Smooth muscle cell (in vitro differentiated cells): Measurements from ENCODE around the gene C6orf89. TPM values are rescaled to one million over a fixed set of nuclear protein-coding genes. Genes with fewer than 3 reads are reported as not detected.

Experiments used
- DNase-seq: peaks from one replicate; lab custom pipeline; 2025; ENCODE audit not compliant: unreplicated experiment; lab: John Stamatoyannopoulos, UW
- H2AFZ ChIP-seq: fragments of 200-600 bp; sonication (generic); 2 replicates; pipeline ENCODE4 v1.6.0; 2016; ENCODE audit warnings: antibody characterized with exemption, low read depth, mild to moderate bottlenecking
- H3F3A ChIP-seq: fragments of 200-600 bp; sonication (generic); 2 replicates; pipeline ENCODE4 v1.6.0; 2017; ENCODE audit warnings: antibody characterized with exemption, low read depth
- H3K27ac ChIP-seq: fragments of 200-600 bp; sonication (generic); 2 replicates; pipeline ENCODE4 v1.5.1; 2016; ENCODE audit warnings: low read depth, mild to moderate bottlenecking
- H3K27me3 ChIP-seq: fragments of 200-600 bp; sonication (generic); 2 replicates; pipeline ENCODE4 v1.6.1; 2016; ENCODE audit warnings: low read depth, mild to moderate bottlenecking
- H3K36me3 ChIP-seq: fragments of 200-600 bp; sonication (generic); 2 replicates; pipeline ENCODE4 v1.5.1; 2016; ENCODE audit warnings: low read depth
- H3K4me1 ChIP-seq: fragments of 200-600 bp; sonication (generic); 2 replicates; pipeline ENCODE4 v1.5.1; 2016; ENCODE audit warnings: low read depth
- H3K4me2 ChIP-seq: fragments of 200-600 bp; sonication (generic); 2 replicates; pipeline ENCODE4 v1.6.0; 2016; ENCODE audit warnings: mild to moderate bottlenecking
- H3K4me3 ChIP-seq: fragments of 200-600 bp; sonication (generic); 2 replicates; pipeline ENCODE4 v1.5.1; 2016; ENCODE audit warnings: mild to moderate bottlenecking
- H3K79me2 ChIP-seq: fragments of 200-600 bp; sonication (generic); 2 replicates; pipeline ENCODE4 v1.6.0; 2016; ENCODE audit warnings: low read depth, mild to moderate bottlenecking
- H3K9ac ChIP-seq: fragments of 200-600 bp; sonication (generic); 2 replicates; pipeline ENCODE4 v1.6.0; 2016; ENCODE audit warnings: low read depth
- H3K9me3 ChIP-seq: fragments of 200-600 bp; sonication (generic); replicated peaks from 2 replicates; pipeline ENCODE4 v1.5.1; 2016; ENCODE audit warnings: low read depth
- H4K20me1 ChIP-seq: fragments of 200-600 bp; sonication (generic); 2 replicates; pipeline ENCODE4 v1.6.0; 2016; ENCODE audit warnings: low read depth
- WGBS: methylation state at CpG from one replicate; pipeline ENCODE4 v1.1.7; 2016; ENCODE audit warnings: low lambda C conversion rate; 5-methylcytosine and 5-hydroxymethylcytosine counted together
- polyA plus RNA-seq: library from polyadenylated mRNA; unstranded; fragments of >200 nt; fragmentation: Nextera tagmentation; extraction: Ambion mirVana; gene quantifications from 2 replicates; pipeline ENCODE4 v1.2.1, GENCODE V29; 2016
- total RNA-seq: library from RNA; depleted of rRNA; stranded (reverse); fragments of >200 nt; gene quantifications from 2 replicates; pipeline ENCODE4 v1.2.3, GENCODE V29; 2014
- TF ChIP-seq, protein P1 (sequence below): fragments of 200-600 bp; sonication (generic); IDR thresholded peaks from 2 replicates; pipeline ENCODE4 v1.5.1; 2017; ENCODE audit warnings: borderline replicate concordance, mild to moderate bottlenecking, antibody characterized with exemption; ENCODE audit not compliant: insufficient read depth, poor library complexity, severe bottlenecking

Gene C6orf89
- total and polyA plus RNA-seq, 2 experiments from 2014 or later = 44.6 to 45.7 TPM

DNA sequence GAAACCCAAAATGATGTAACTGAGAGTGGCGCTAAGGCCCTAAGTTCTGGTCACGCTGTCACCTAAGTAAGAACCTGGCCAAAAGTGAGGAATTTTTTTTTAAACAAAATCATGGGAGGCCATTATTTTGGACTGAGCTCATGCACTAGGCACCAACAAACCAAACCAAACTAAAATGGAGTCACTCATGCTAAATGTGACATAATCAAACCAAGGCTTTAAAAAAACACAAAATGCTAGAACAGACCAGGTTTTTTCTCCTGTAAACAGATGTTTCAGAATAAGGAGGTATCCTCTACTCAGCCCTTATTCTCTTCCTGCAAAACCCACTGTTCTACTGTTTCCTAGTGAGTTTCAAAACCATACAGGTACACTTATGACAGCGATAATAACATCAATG lies 1.1 kb upstream of the C6orf89 start:
- peaks cover 27% of the 10 kb centered on the region for H3K79me2 ChIP-seq
- H3K27ac ChIP-seq = peak overlapping the region; percentile 74
- no peaks in the 10 kb centered on the region for H3F3A ChIP-seq
- no peak overlapping the region for H3K9ac ChIP-seq
- H3K27me3 ChIP-seq = no peaks in the 10 kb centered on the region
- no peak overlapping the region for H2AFZ ChIP-seq
- peaks cover 8% of the 10 kb centered on the region for H3K4me1 ChIP-seq
- no peaks in the 10 kb centered on the region for H3K9me3 ChIP-seq
- TF ChIP-seq, protein P1, sequence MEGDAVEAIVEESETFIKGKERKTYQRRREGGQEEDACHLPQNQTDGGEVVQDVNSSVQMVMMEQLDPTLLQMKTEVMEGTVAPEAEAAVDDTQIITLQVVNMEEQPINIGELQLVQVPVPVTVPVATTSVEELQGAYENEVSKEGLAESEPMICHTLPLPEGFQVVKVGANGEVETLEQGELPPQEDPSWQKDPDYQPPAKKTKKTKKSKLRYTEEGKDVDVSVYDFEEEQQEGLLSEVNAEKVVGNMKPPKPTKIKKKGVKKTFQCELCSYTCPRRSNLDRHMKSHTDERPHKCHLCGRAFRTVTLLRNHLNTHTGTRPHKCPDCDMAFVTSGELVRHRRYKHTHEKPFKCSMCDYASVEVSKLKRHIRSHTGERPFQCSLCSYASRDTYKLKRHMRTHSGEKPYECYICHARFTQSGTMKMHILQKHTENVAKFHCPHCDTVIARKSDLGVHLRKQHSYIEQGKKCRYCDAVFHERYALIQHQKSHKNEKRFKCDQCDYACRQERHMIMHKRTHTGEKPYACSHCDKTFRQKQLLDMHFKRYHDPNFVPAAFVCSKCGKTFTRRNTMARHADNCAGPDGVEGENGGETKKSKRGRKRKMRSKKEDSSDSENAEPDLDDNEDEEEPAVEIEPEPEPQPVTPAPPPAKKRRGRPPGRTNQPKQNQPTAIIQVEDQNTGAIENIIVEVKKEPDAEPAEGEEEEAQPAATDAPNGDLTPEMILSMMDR = no peak
- no peaks in the 10 kb centered on the region for H3K36me3 ChIP-seq
- no peak overlapping the region for H3K4me2 ChIP-seq
- no peak overlapping the region for H3K4me3 ChIP-seq
- DNase-seq = no peak
- 97% methylated on average over 3 of the region's 3 CpGs for WGBS
- H4K20me1 ChIP-seq = no peaks in the 10 kb centered on the region

DNA sequence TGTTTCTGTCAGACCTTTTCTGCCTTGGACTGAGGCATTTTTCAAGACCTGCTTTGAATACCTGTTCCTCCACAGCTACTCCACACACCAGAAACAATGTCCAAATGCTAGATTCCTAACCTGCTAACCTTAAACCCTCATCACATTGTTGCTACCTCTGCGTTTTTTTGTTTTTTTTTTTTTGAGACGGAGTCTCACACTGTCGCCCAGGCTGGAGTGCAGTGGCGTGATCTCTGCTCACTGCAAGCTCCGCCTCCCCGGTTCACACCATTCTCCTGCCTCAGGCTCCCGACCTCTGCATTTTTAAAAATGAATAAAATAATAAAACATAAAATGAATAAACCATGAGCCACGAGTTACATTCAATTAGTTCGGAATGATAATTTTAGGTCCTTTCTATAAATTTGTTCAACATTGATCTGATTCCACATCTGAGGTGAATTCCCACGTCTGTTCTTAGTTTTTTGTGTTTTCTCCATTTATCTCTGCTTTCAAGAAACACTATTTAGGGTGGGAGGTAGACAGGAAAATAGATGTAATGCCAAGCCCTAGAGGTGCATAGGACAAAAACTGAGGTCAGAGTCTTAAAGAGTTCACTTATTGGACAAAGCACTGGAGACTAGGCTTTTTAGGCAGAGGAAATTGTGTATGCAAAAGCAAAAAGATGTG lies 1.3 kb downstream of the C6orf89 start:
- H3K4me3 ChIP-seq = peak overlapping the region; percentile 93
- no peak overlapping the region for H3K9ac ChIP-seq
- no peaks in the 10 kb centered on the region for H3K9me3 ChIP-seq
- H2AFZ ChIP-seq = no peak overlapping the region
- peaks cover 8% of the 10 kb centered on the region for H3K4me1 ChIP-seq
- no peaks in the 10 kb centered on the region for H3F3A ChIP-seq
- peaks cover 48% of the 10 kb centered on the region for H3K79me2 ChIP-seq
- peak overlapping the region; percentile 94 for H3K4me2 ChIP-seq
- H3K27me3 ChIP-seq = no peaks in the 10 kb centered on the region
- TF ChIP-seq, protein P1 = no peak
- WGBS = 78% methylated on average over 10 of the region's 10 CpGs
- DNase-seq = no peak
- no peaks in the 10 kb centered on the region for H3K36me3 ChIP-seq
- H4K20me1 ChIP-seq = peaks cover 5% of the 10 kb centered on the region
- H3K27ac ChIP-seq = no peak overlapping the region

DNA sequence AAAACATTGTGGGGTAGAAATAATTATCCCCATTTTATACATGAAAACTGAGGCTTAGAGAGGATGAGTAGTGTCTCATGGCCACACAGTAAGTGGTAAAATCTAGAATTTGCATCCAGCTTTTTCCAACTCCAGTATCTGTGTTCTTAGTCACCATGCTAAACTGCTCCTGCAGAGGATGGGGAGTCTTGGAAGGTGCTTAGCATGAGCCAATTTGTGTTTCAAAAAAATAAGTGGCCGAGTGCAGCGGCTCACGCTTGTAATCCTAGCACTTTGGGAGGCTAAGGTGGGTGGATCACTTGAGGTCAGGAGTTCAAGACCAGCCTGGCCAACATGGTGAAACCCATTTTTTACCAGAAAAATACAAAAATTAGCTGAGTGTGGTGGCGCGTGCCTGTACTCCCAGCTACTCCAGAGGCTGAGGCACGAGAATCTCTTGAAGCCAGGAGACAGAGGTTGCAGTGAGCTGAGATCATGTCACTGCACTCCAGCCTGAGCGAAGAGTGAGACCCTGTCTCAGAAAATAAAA lies 2.4 kb downstream of the C6orf89 start:
- peaks cover 5% of the 10 kb centered on the region for H4K20me1 ChIP-seq
- TF ChIP-seq, protein P1 = no peak
- H3K27ac ChIP-seq = no peak overlapping the region
- DNase-seq = no peak
- H3K9ac ChIP-seq = no peak overlapping the region
- peaks cover 54% of the 10 kb centered on the region for H3K79me2 ChIP-seq
- H3K4me1 ChIP-seq = peaks cover 8% of the 10 kb centered on the region
- 96% methylated on average over 7 of the region's 7 CpGs for WGBS
- H2AFZ ChIP-seq = no peak overlapping the region
- no peaks in the 10 kb centered on the region for H3K9me3 ChIP-seq
- no peaks in the 10 kb centered on the region for H3F3A ChIP-seq
- no peaks in the 10 kb centered on the region for H3K36me3 ChIP-seq
- no peak overlapping the region for H3K4me2 ChIP-seq
- no peak overlapping the region for H3K4me3 ChIP-seq
- no peaks in the 10 kb centered on the region for H3K27me3 ChIP-seq
